ENCODE measurements around the gene FBLN2. TPM values are rescaled to one million over a fixed set of nuclear protein-coding genes. Genes with fewer than 3 reads are reported as not detected.

The FBLN2 gene
- total and polyA plus RNA-seq, 2 of the 13 experiments (the other 11 are each of a cell fraction or from before 2014, with no cell fraction given), result not detected

DNA sequence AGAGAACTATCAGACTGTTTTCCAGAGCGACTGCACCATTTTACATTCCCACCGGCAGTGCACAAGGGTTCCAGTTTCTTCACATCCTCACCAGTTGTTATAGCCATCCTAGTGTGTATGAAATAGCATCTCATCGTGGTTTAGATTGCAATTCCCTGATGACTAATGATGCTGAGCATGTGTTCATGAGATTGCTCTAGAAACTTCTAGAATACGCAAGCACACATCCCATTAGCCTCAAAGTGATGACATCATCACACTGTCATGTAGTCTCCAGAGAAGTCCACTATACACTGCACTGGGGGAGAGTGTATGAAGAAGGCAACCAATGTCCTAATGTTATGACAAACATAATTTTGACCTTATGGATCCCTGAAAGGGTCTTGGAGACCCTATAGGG lies 30.1 kb downstream of the FBLN2 start:
- H3K36me3 ChIP-seq (replicated peaks in 1 of 2; ENCODE audit: control insufficient read depth in 1 of 2, insufficient read depth in 2 of 2, low read length in 2 of 2), result no peaks in the 10 kb centered on the region
- no peak overlapping the region for H3K4me3 ChIP-seq (replicated peaks in 1 of 3; ENCODE audit: insufficient read depth in 1 of 3, low read depth in 2 of 3, low read length in 3 of 3)
- H3K9me3 ChIP-seq (ENCODE audit: low read length), result no peaks in the 10 kb centered on the region
- no peak for ATAC-seq
- H3K9ac ChIP-seq (ENCODE audit: insufficient read depth, low read depth, low read length), result no peak overlapping the region
- intact Hi-C loops (cut with micrococcal nuclease; ENCODE audit: unreplicated experiment) (no loop called here), in situ Hi-C loops (cut with HindIII; ENCODE audit: extremely low pct_ligation_motif_present, low pct_unique_long_range_greater_than_20kb) (no loop called here)
- no peaks in the 10 kb centered on the region for H3K79me2 ChIP-seq (ENCODE audit: insufficient read depth, low read length)
- H3K27me3 ChIP-seq (ENCODE audit: control insufficient read depth in 1 of 2, insufficient read depth in 2 of 2, low read length in 2 of 2), result peaks cover 7 to 52% of the 10 kb centered on the region in 2 experiments; a peak in 4 of 5 replicates
- 66% methylated on average over 4 of the region's 4 CpGs for WGBS (ENCODE audit: low lambda C conversion rate)
- TF ChIP-seq, protein P1, sequence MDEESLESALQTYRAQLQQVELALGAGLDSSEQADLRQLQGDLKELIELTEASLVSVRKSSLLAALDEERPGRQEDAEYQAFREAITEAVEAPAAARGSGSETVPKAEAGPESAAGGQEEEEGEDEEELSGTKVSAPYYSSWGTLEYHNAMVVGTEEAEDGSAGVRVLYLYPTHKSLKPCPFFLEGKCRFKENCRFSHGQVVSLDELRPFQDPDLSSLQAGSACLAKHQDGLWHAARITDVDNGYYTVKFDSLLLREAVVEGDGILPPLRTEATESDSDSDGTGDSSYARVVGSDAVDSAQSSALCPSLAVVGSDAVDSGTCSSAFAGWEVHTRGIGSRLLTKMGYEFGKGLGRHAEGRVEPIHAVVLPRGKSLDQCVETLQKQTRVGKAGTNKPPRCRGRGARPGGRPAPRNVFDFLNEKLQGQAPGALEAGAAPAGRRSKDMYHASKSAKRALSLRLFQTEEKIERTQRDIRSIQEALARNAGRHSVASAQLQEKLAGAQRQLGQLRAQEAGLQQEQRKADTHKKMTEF (CRISPR knock-in tag; IDR thresholded peaks at IDR 0.05), result no peak
- peak; percentile 85 for TF ChIP-seq CREB1 (IDR thresholded peaks at IDR 0.05)
- no peak for TF ChIP-seq CREB1 (CRISPR knock-in tag; IDR thresholded peaks at IDR 0.05)
- peak; percentile 96 for TF ChIP-seq ATF7 (IDR thresholded peaks at IDR 0.05)
- TF ChIP-seq ATF7 (CRISPR knock-in tag; IDR thresholded peaks at IDR 0.05), result no peak
- TF ChIP-seq, protein P2, sequence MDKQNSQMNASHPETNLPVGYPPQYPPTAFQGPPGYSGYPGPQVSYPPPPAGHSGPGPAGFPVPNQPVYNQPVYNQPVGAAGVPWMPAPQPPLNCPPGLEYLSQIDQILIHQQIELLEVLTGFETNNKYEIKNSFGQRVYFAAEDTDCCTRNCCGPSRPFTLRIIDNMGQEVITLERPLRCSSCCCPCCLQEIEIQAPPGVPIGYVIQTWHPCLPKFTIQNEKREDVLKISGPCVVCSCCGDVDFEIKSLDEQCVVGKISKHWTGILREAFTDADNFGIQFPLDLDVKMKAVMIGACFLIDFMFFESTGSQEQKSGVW (CRISPR knock-in tag; IDR thresholded peaks at IDR 0.05; ENCODE audit: borderline replicate concordance), result no peak
- no peak for TF ChIP-seq NCOA5 (CRISPR knock-in tag; IDR thresholded peaks at IDR 0.05)
- no peak overlapping the region for H3K27ac ChIP-seq (ENCODE audit: extremely low read length, insufficient read depth, low read length)
- H4K20me1 ChIP-seq (ENCODE audit: insufficient read depth, low read length), result no peaks in the 10 kb centered on the region
- no peak overlapping the region for H3K4me2 ChIP-seq (ENCODE audit: low read depth, low read length)
- ChIA-PET CTCF (ENCODE audit: low intra/inter-chr PET ratio, low total read pairs) (no interaction called here), POLR2A (no interaction called here)
- no peak for DNase-seq (ENCODE audit: low spot score)
- H3K4me1 ChIP-seq (ENCODE audit: insufficient read depth, low read length), result peaks cover 6% of the 10 kb centered on the region; the same call in 1 of the 2 replicates
- no peak overlapping the region for H2AFZ ChIP-seq (ENCODE audit: low read length)
- no peak for FAIRE-seq
- no TSS peak for BruUV-seq (replicated peaks)

All from HepG2 (cell line).